Tibial artery (tissue), 4 donors: ENCODE measurements around the gene KIAA0319L.

Experiments
- DNase-seq, 2 donors: peaks; one replicate each; pipeline ENCODE4 v3.0.0-alpha.2; 2019
- H3K27ac ChIP-seq, 2 donors: fragments of 200-600 bp; sonication (generic) in 1 of 2; 1 replicate in 1 of 2; 2 replicates in 1 of 2; pipeline ENCODE4 v1.5.1; 2018 to 2019; ENCODE audit warnings: mild to moderate bottlenecking in 1 of 2
- H3K27me3 ChIP-seq, 2 donors: fragments of 200-600 bp; sonication (generic) in 1 of 2; one replicate each; pipeline versions ENCODE4 v1.5.1 to v1.6.0; 2016 to 2019
- H3K36me3 ChIP-seq, 3 donors: fragments of 200-600 bp; sonication (generic) in 2 of 3; one replicate each; pipeline ENCODE4 v1.5.1; 2016 to 2019; ENCODE audit warnings: mild to moderate bottlenecking in 2 of 3
- H3K4me1 ChIP-seq, 4 donors: fragments of 200-600 bp; sonication (generic) in 2 of 4; 1 replicate in 3 of 4; 2 replicates in 1 of 4; pipeline ENCODE4 v1.5.1; 2016 to 2019
- H3K4me3 ChIP-seq, 2 donors: fragments of 200-600 bp; sonication (generic) in 1 of 2; 1 replicate in 1 of 2; 2 replicates in 1 of 2; pipeline ENCODE4 v1.5.1; 2018 to 2019; ENCODE audit warnings: mild to moderate bottlenecking in 2 of 2
- H3K9me3 ChIP-seq, 3 donors: fragments of 200-600 bp; sonication (generic) in 1 of 3; one replicate each; pipeline ENCODE4 v1.5.1; 2016 to 2019
- intact Hi-C: fragments of 100-400 bp; cut with DNase I; formaldehyde crosslinking; loops from one replicate; pipeline ENCODE4 v1.15.0; 2023; ENCODE audit warnings: low total_unique reads
- TF ChIP-seq, protein P1 (sequence below), 2 experiments: fragments of 200-600 bp in 1 of 2; fragments of 450-650 bp in 1 of 2; IDR thresholded peaks; one replicate each; pipeline ENCODE4 v1.5.1; 2017 to 2019; ENCODE audit warnings: antibody characterized with exemption in 2 of 2, mild to moderate bottlenecking in 1 of 2, moderate library complexity in 1 of 2

The KIAA0319L gene

GRCh38 chr1:35499231-35499630 lies 58.0 kb downstream of the KIAA0319L start:
- TF ChIP-seq, protein P1, sequence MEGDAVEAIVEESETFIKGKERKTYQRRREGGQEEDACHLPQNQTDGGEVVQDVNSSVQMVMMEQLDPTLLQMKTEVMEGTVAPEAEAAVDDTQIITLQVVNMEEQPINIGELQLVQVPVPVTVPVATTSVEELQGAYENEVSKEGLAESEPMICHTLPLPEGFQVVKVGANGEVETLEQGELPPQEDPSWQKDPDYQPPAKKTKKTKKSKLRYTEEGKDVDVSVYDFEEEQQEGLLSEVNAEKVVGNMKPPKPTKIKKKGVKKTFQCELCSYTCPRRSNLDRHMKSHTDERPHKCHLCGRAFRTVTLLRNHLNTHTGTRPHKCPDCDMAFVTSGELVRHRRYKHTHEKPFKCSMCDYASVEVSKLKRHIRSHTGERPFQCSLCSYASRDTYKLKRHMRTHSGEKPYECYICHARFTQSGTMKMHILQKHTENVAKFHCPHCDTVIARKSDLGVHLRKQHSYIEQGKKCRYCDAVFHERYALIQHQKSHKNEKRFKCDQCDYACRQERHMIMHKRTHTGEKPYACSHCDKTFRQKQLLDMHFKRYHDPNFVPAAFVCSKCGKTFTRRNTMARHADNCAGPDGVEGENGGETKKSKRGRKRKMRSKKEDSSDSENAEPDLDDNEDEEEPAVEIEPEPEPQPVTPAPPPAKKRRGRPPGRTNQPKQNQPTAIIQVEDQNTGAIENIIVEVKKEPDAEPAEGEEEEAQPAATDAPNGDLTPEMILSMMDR (IDR thresholded peaks at IDR 0.05): no peak
- H3K4me3 ChIP-seq: no peak overlapping the region
- DNase-seq: no peak
- no peaks in the 10 kb centered on the region for H3K9me3 ChIP-seq
- H3K4me1 ChIP-seq: peaks cover 0 to 6% (median 0%) of the 10 kb centered on the region in 4 donors
- H3K27ac ChIP-seq: no peak overlapping the region
- no peaks in the 10 kb centered on the region for H3K36me3 ChIP-seq
- intact Hi-C loops: no loop called here
- H3K27me3 ChIP-seq: no peaks in the 10 kb centered on the region

- peaks cover 0 to 6% (median 0%) of the 10 kb centered on the region in 4 donors for H3K4me1 ChIP-seq
- TF ChIP-seq, protein P1 (IDR thresholded peaks at IDR 0.05): no peak
- H3K27me3 ChIP-seq: no peaks in the 10 kb centered on the region
- intact Hi-C loops: no loop called here
- DNase-seq: no peak
- peaks cover 0 to 4% (median 0%) of the 10 kb centered on the region in 3 donors for H3K9me3 ChIP-seq
- no peak overlapping the region for H3K27ac ChIP-seq
- peaks cover 0 to 4% (median 0%) of the 10 kb centered on the region in 3 donors for H3K36me3 ChIP-seq
- H3K4me3 ChIP-seq: no peak overlapping the region
Measured at GRCh38 chr1:35497571-35497970, 59.6 kb downstream of the KIAA0319L start.

DNA sequence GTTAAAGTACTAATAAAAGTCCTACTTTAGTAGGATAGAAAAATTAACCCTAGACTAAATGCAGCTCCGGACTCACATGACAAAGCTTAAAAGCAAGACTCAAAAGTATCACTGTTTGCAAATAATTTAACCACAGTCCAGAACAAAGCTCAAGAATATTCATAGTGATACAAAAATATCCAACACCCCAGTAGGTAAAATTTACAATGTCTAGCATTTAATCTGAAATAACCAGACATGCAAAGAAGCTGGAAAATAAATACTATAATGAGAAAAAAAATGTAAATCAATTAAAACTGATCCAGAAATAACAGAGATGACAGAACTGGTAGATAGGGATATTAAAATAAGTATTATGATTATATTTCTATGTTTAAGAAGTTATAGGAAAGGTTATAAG lies 67.0 kb downstream of the KIAA0319L start:
- TF ChIP-seq, protein P1 (IDR thresholded peaks at IDR 0.05): no peak
- Histone ChIP-seq H3K4me1 (peaks cover 0 to 6% (median 0%) of the 10 kb centered on the region in 4 donors), H3K36me3 (peaks cover 0 to 10% (median 4%) of the 10 kb centered on the region in 3 donors), H3K27me3 (no peaks in the 10 kb centered on the region), H3K9me3 (peaks cover 0 to 4% (median 0%) of the 10 kb centered on the region in 3 donors), H3K4me3 (no peak overlapping the region), H3K27ac (no peak overlapping the region)
- intact Hi-C loops: no loop called here
- no peak for DNase-seq

GRCh38 chr1:35488336-35488735 lies 68.9 kb downstream of the KIAA0319L start:
- peaks cover 0 to 6% (median 0%) of the 10 kb centered on the region in 4 donors for H3K4me1 ChIP-seq
- intact Hi-C loops: no loop called here
- DNase-seq: no peak
- no peak overlapping the region for H3K4me3 ChIP-seq
- TF ChIP-seq, protein P1 (IDR thresholded peaks at IDR 0.05): no peak
- H3K27me3 ChIP-seq: no peaks in the 10 kb centered on the region
- H3K36me3 ChIP-seq: peaks cover 0 to 10% (median 4%) of the 10 kb centered on the region in 3 donors
- H3K9me3 ChIP-seq: peaks cover 0 to 4% (median 0%) of the 10 kb centered on the region in 3 donors
- no peak overlapping the region for H3K27ac ChIP-seq

DNA sequence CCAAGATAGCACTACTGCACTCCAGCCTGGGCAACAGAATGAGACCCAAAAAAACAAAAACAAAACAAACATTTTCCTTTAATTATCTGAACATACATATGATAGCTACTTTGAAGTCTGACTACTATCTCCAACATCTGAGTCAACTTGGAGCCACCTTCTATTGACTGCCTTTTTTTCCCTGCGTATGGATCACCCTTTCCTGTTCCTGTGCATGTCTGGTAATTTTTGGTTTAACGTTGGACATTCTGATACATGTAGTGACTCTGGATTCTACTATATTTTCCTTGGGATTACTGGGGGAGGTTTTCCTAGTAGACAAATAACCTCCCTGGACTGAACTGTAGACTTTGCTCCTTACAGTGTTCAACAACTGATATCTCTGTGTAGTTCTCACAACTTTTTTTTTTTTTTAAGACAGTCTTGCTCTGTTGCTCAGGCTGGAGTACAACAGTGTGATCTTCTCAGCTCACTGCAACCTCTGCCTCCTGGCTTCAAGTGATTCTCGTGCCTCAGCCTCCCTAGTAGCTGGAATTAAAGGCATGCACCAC lies 70.3 kb downstream of the KIAA0319L start:
- TF ChIP-seq, protein P1 (IDR thresholded peaks at IDR 0.05): no peak
- Histone ChIP-seq H3K27me3 (no peaks in the 10 kb centered on the region), H3K27ac (no peak overlapping the region), H3K36me3 (peaks cover 0 to 10% (median 0%) of the 10 kb centered on the region in 3 donors), H3K4me3 (no peak overlapping the region), H3K9me3 (no peaks in the 10 kb centered on the region), H3K4me1 (peaks cover 0 to 6% (median 0%) of the 10 kb centered on the region in 4 donors)
- no peak for DNase-seq
- intact Hi-C loops: no loop called here
